DOHH2 (cell line): ENCODE results near the gene ALDH1A3.

Experiments
- CTCF ChIP-seq: fragments of 200-600 bp; sonication (generic); IDR thresholded peaks from one replicate; pipeline ENCODE4 v1.5.1; 2014; ENCODE audit warnings: antibody characterized with exemption, mild to moderate bottlenecking, low read depth, low read length; ENCODE audit not compliant: poor library complexity, severe bottlenecking
- EZH2phosphoT487 ChIP-seq: fragments of 200-600 bp; sonication (generic); IDR thresholded peaks from 2 replicates; pipeline ENCODE4 v1.6.1; 2017; ENCODE audit warnings: borderline replicate concordance, mild to moderate bottlenecking, antibody characterized with exemption, low read length, moderate library complexity, mixed read lengths

GRCh38 chr15:100878648-100879047 lies 983 bp upstream of the ALDH1A3 start:
- TF ChIP-seq EZH2phosphoT487 (no peak), CTCF (no peak)
